Testis (tissue), 3 donors: Measurements from ENCODE around the gene C1R. TPM values are rescaled to one million over a fixed set of nuclear protein-coding genes. Genes with fewer than 3 reads are reported as not detected.

Experiments
- DNase-seq: peaks from one replicate; pipeline ENCODE4 v3.0.0-alpha.2; 2019
- H3K27ac ChIP-seq, 2 donors: fragments of 200-600 bp; sonication (generic); one replicate each; pipeline ENCODE4 v1.5.1; 2019
- H3K27me3 ChIP-seq: fragments of 200-600 bp; sonication (generic); one replicate; pipeline ENCODE4 v1.5.1; 2019
- H3K36me3 ChIP-seq: fragments of 200-600 bp; sonication (generic); one replicate; pipeline ENCODE4 v1.5.1; 2017; ENCODE audit warnings: low read depth; ENCODE audit errors: missing control alignments
- H3K4me1 ChIP-seq: fragments of 200-600 bp; sonication (generic); one replicate; pipeline ENCODE4 v1.5.1; 2019
- H3K4me3 ChIP-seq, 2 donors: fragments of 200-600 bp; sonication (generic); one replicate each; pipeline ENCODE4 v1.5.1; 2017 to 2019
- H3K9me3 ChIP-seq: fragments of 200-600 bp; sonication (generic); one replicate; pipeline ENCODE4 v1.5.1; 2017
- POLR2A ChIP-seq: fragments of 450-650 bp; IDR thresholded peaks from one replicate; pipeline ENCODE4 v1.6.1; 2017; ENCODE audit warnings: antibody characterized with exemption, mild to moderate bottlenecking, moderate library complexity
- WGBS, 2 donors: methylation state at CpG; one replicate each; pipeline ENCODE4 v1.1.5; 2018; 5-methylcytosine and 5-hydroxymethylcytosine counted together
- intact Hi-C: fragments of 100-400 bp; cut with DNase I; formaldehyde crosslinking; loops from one replicate; pipeline ENCODE4 v1.15.1; 2023; ENCODE audit warnings: low total_unique reads
- polyA plus RNA-seq: library from polyadenylated mRNA; stranded (reverse); fragments of 350-450 nt; fragmentation: Illumina TruSeq; extraction: RNeasy Lipid Tissue Mini Kit (QIAGEN cat#74804); gene quantifications from one replicate; pipeline ENCODE4 v1.2.3, GENCODE V29; 2014; ENCODE audit warnings: low read depth, low replicate concordance; ENCODE audit not compliant: insufficient read depth
- total RNA-seq, 2 donors: library from RNA; depleted of rRNA; stranded (reverse); fragments of >200 nt; gene quantifications; one replicate each; pipeline ENCODE4 v1.2.3, GENCODE V29; 2016
- TF ChIP-seq, protein P1 (sequence below), 3 experiments: fragments of 450-650 bp in 2 of 3; fragments of 200-600 bp in 1 of 3; sonication (generic) in 1 of 3; IDR thresholded peaks; one replicate each; pipeline ENCODE4 v1.5.1; 2016 to 2019; ENCODE audit warnings: antibody characterized with exemption in 3 of 3, mild to moderate bottlenecking in 2 of 3, moderate library complexity in 1 of 3

Gene C1R
- total and polyA plus RNA-seq, 3 donors from 2014 or later: 51.4 to 330 (median 174) TPM

GRCh38 chr12:7092986-7093460, 778 bp upstream of the C1R start:
- Histone ChIP-seq H3K4me1 (peaks cover 15% of the 10 kb centered on the region), H3K9me3 (no peaks in the 10 kb centered on the region), H3K4me3 (no peak overlapping the region), H3K27ac (peak overlapping the region; percentile 61 to 79), H3K27me3 (no peaks in the 10 kb centered on the region), H3K36me3 (no peaks in the 10 kb centered on the region)
- 74 to 75% methylated on average over 4 to 8 of the region's 8 CpGs for WGBS, 2 donors
- intact Hi-C loops: loop anchor here (10.0 kb wide), 1 partner anchor 148 kb away; the partner anchor contains the start of genes C12orf57 and RNU7-1
- DNase-seq: peak; percentile 13
- no peak for TF ChIP-seq POLR2A
- TF ChIP-seq, protein P1, sequence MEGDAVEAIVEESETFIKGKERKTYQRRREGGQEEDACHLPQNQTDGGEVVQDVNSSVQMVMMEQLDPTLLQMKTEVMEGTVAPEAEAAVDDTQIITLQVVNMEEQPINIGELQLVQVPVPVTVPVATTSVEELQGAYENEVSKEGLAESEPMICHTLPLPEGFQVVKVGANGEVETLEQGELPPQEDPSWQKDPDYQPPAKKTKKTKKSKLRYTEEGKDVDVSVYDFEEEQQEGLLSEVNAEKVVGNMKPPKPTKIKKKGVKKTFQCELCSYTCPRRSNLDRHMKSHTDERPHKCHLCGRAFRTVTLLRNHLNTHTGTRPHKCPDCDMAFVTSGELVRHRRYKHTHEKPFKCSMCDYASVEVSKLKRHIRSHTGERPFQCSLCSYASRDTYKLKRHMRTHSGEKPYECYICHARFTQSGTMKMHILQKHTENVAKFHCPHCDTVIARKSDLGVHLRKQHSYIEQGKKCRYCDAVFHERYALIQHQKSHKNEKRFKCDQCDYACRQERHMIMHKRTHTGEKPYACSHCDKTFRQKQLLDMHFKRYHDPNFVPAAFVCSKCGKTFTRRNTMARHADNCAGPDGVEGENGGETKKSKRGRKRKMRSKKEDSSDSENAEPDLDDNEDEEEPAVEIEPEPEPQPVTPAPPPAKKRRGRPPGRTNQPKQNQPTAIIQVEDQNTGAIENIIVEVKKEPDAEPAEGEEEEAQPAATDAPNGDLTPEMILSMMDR (IDR thresholded peaks at IDR 0.05): no peak

- WGBS, 2 donors: 45 to 46% methylated on average over 6 to 10 of the region's 10 CpGs
- Histone ChIP-seq H3K9me3 (no peaks in the 10 kb centered on the region), H3K36me3 (no peaks in the 10 kb centered on the region), H3K4me1 (peaks cover 15% of the 10 kb centered on the region), H3K27ac (peak overlapping the region; percentile 61 to 79), H3K27me3 (no peaks in the 10 kb centered on the region), H3K4me3 (peak overlapping the region; percentile 52 to 58)
- TF ChIP-seq, protein P1 (IDR thresholded peaks at IDR 0.05): no peak
- TF ChIP-seq POLR2A: no peak
- peak; percentile 64 for DNase-seq
- intact Hi-C loops: loop anchor here (10.0 kb wide), 1 partner anchor 147 kb away; the partner anchor contains the start of genes C12orf57 and RNU7-1
These were observed 501 bp downstream of the C1R start for GRCh38 chr12:7091660-7092228.

GRCh38 chr12:7091171-7091570, 1.1 kb downstream of the C1R start:
- no peaks in the 10 kb centered on the region for H3K9me3 ChIP-seq
- TF ChIP-seq, protein P1 (IDR thresholded peaks at IDR 0.05): no peak
- no peak for TF ChIP-seq POLR2A
- peak overlapping the region in 1 of 2 donors; percentile 58 for H3K4me3 ChIP-seq
- no peaks in the 10 kb centered on the region for H3K36me3 ChIP-seq
- 64 to 76% methylated on average over 2 to 7 of the region's 7 CpGs for WGBS, 2 donors
- peak; percentile 12 for DNase-seq
- peaks cover 15% of the 10 kb centered on the region for H3K4me1 ChIP-seq
- H3K27me3 ChIP-seq: no peaks in the 10 kb centered on the region
- peak overlapping the region; percentile 61 to 79 for H3K27ac ChIP-seq
- intact Hi-C loops: loop anchor here (10.0 kb wide), 1 partner anchor 146 kb away; the partner anchor contains the start of genes C12orf57 and RNU7-1

- Histone ChIP-seq H3K27me3 (no peaks in the 10 kb centered on the region), H3K27ac (peak overlapping the region; percentile 61 to 79), H3K9me3 (no peaks in the 10 kb centered on the region), H3K36me3 (no peaks in the 10 kb centered on the region), H3K4me3 (peak overlapping the region in 1 of 2 donors; percentile 58), H3K4me1 (peaks cover 15% of the 10 kb centered on the region)
- TF ChIP-seq POLR2A: no peak
- TF ChIP-seq, protein P1 (IDR thresholded peaks at IDR 0.05): no peak
- peak; percentile 16 for DNase-seq
- intact Hi-C loops: loop anchor here (10.0 kb wide), 1 partner anchor 146 kb away; the partner anchor contains the start of genes C12orf57 and RNU7-1
- 69 to 70% methylated on average over 16 of the region's 16 CpGs for WGBS, 2 donors
These were observed 1.8 kb downstream of the C1R start for GRCh38 chr12:7090222-7090998.
